Transverse colon (tissue), 4 donors: ENCODE results near the gene ICA1. TPM values are rescaled to one million over a fixed set of nuclear protein-coding genes. Genes with fewer than 3 reads are reported as not detected.

Experiments
- DNase-seq: peaks from one replicate; pipeline ENCODE4 v3.0.0-alpha.2; 2019
- H3K27ac ChIP-seq, 4 donors: fragments of 200-600 bp; sonication (generic); 2 replicates each; pipeline ENCODE4 v1.5.1; 2016 to 2018; ENCODE audit warnings: inconsistent platforms in 4 of 4
- H3K27me3 ChIP-seq: fragments of 200-600 bp; sonication (generic); 2 replicates; pipeline ENCODE4 v1.5.1; 2017; ENCODE audit warnings: inconsistent platforms
- H3K36me3 ChIP-seq, 4 donors: fragments of 200-600 bp; sonication (generic); 2 replicates each; pipeline ENCODE4 v1.5.1; 2017 to 2019; ENCODE audit warnings: inconsistent platforms in 4 of 4
- H3K4me1 ChIP-seq, 4 donors: fragments of 200-600 bp; sonication (generic); 2 replicates each; pipeline ENCODE4 v1.5.1; 2017 to 2020; ENCODE audit warnings: inconsistent platforms in 4 of 4
- H3K4me3 ChIP-seq, 4 donors: fragments of 200-600 bp; sonication (generic); 1 replicate in 1 of 4; 2 replicates in 3 of 4; pipeline versions ENCODE4 v1.5.1 to v1.6.1; 2017 to 2019; ENCODE audit warnings: inconsistent platforms in 4 of 4
- H3K9me3 ChIP-seq, 2 donors: fragments of 200-600 bp; sonication (generic); 2 replicates each; pipeline ENCODE4 v1.5.1; 2017 to 2019; ENCODE audit warnings: inconsistent platforms in 2 of 2
- EP300 ChIP-seq: sonication (generic); formaldehyde crosslinking; IDR thresholded peaks from one replicate; pipeline ENCODE4 v1.6.1; 2017; ENCODE audit warnings: antibody characterized with exemption, low read depth
- POLR2A ChIP-seq: fragments of 450-650 bp; IDR thresholded peaks from one replicate; pipeline ENCODE4 v1.6.1; 2016; ENCODE audit warnings: antibody characterized with exemption, mild to moderate bottlenecking, moderate library complexity
- POLR2AphosphoS5 ChIP-seq, 3 donors: sonication (generic); formaldehyde crosslinking; IDR thresholded peaks; one replicate each; pipeline ENCODE4 v1.6.1; 2016; ENCODE audit warnings: antibody characterized with exemption in 3 of 3
- WGBS, 2 donors: methylation state at CpG; one replicate each; pipeline ENCODE4 v1.1.5; 2018; ENCODE audit warnings: low coverage in 1 of 2; 5-methylcytosine and 5-hydroxymethylcytosine counted together
- in situ Hi-C, 4 donors: fragments of 200-750 bp; cut with MboI; loops; one replicate each; pipeline versions ENCODE4 v1.15.0 to v1.15.1; 2017; ENCODE audit warnings: low sequenced_read_pairs in 3 of 4, low pct_ligation_motif_present in 1 of 4, low pct_unique_long_range_greater_than_20kb in 1 of 4
- intact Hi-C: fragments of 100-400 bp; cut with DNase I; formaldehyde crosslinking; loops from one replicate; pipeline ENCODE4 v1.15.1; 2023; ENCODE audit warnings: low total_unique reads
- total RNA-seq, 4 donors: library from RNA; depleted of rRNA; stranded (reverse); fragments of >200 nt; gene quantifications; one replicate each; pipeline ENCODE4 v1.1.0, GENCODE V29; 2016
- TF ChIP-seq, protein P1 (sequence below), 5 experiments: fragments of 200-600 bp in 3 of 5; fragments of 450-650 bp in 2 of 5; sonication (generic) in 3 of 5; IDR thresholded peaks; 1 replicate in 2 of 5; 2 replicates in 3 of 5; pipeline ENCODE4 v1.5.1; 2016 to 2017; ENCODE audit warnings: antibody characterized with exemption in 5 of 5, inconsistent platforms in 3 of 5, mild to moderate bottlenecking in 2 of 5, moderate library complexity in 1 of 5

The ICA1 gene
- total RNA-seq, 4 donors from 2014 or later = 47.9 to 79.4 (median 54.3) TPM

DNA sequence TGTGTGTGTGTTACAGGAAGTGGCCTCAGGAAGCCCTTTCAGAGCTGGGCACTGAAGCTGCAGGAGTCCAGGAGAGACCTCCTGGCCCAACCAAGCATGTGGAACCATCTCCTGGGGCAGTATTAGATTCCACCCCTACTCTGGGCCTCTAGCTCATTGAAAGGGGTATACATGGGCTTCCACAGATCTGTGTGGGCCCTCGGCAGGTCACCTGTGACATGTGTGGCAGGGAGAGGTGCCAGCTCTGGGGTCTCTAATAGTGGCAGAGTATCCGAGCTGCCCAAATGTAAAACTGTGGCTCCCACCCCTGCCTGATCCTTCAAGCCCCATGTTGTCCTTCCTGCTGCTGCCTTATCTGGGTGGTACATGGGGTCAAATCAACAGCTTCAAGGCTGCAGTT, 149.3 kb downstream of the ICA1 start:
- no peak overlapping the region for H3K27ac ChIP-seq
- no peaks in the 10 kb centered on the region for H3K27me3 ChIP-seq
- in situ Hi-C loops = no loop called here
- 100% methylated on average over 2 of the region's 2 CpGs; no CpG with 5 or more reads in 1 of the 2 donors for WGBS, 2 donors
- DNase-seq = no peak
- TF ChIP-seq POLR2A (no peak), EP300 (no peak)
- H3K9me3 ChIP-seq = no peaks in the 10 kb centered on the region
- no peaks in the 10 kb centered on the region for H3K4me1 ChIP-seq
- H3K4me3 ChIP-seq = no peak overlapping the region
- intact Hi-C loops = no loop called here
- H3K36me3 ChIP-seq = peaks cover 0 to 4% (median 0%) of the 10 kb centered on the region in 4 donors

DNA sequence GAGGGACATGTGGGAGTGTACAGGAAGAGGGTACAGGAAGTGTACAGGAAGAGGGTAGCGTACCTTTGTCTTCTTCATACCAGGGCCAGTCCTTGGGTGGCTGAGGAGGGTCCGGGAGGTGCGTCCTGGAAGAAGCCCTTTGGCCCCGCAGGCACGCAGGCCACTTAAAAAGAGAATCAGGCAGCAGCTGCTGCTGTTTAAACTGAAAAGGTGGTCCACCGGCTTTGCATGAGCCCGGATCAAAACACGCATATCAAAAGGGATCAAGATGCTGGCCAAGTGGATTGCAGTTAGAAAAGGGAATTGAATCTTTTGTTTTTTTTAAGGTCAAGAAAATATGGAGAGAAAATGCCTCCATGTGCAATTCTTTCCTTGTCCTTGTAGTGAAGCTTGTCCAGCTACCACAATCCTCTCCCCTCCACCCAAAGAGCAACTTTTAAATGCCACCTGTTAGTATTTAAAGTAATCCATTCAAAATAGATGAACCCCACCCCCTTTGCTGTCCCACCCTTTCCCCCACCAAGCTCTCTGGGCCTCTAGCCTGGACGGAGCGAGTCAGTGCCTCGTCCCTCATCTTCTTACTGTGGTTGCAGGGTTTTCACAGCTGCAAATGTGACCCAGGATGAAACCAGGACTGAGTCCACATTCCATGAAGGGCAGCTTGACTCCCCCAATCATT, 150.5 kb downstream of the ICA1 start:
- intact Hi-C loops = no loop called here
- Histone ChIP-seq H3K9me3 (no peaks in the 10 kb centered on the region), H3K4me3 (no peak overlapping the region), H3K36me3 (peaks cover 0 to 4% (median 0%) of the 10 kb centered on the region in 4 donors), H3K4me1 (no peaks in the 10 kb centered on the region), H3K27ac (no peak overlapping the region), H3K27me3 (no peaks in the 10 kb centered on the region)
- in situ Hi-C loops = no loop called here
- TF ChIP-seq POLR2A = no peak
- TF ChIP-seq EP300 = no peak
- TF ChIP-seq, protein P1, sequence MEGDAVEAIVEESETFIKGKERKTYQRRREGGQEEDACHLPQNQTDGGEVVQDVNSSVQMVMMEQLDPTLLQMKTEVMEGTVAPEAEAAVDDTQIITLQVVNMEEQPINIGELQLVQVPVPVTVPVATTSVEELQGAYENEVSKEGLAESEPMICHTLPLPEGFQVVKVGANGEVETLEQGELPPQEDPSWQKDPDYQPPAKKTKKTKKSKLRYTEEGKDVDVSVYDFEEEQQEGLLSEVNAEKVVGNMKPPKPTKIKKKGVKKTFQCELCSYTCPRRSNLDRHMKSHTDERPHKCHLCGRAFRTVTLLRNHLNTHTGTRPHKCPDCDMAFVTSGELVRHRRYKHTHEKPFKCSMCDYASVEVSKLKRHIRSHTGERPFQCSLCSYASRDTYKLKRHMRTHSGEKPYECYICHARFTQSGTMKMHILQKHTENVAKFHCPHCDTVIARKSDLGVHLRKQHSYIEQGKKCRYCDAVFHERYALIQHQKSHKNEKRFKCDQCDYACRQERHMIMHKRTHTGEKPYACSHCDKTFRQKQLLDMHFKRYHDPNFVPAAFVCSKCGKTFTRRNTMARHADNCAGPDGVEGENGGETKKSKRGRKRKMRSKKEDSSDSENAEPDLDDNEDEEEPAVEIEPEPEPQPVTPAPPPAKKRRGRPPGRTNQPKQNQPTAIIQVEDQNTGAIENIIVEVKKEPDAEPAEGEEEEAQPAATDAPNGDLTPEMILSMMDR (IDR thresholded peaks at IDR 0.05) = no peak
- no peak for TF ChIP-seq POLR2AphosphoS5 (IDR thresholded peaks at IDR 0.05)
- DNase-seq = no peak
- 81 to 93% methylated on average over 3 to 11 of the region's 11 CpGs for WGBS, 2 donors

DNA sequence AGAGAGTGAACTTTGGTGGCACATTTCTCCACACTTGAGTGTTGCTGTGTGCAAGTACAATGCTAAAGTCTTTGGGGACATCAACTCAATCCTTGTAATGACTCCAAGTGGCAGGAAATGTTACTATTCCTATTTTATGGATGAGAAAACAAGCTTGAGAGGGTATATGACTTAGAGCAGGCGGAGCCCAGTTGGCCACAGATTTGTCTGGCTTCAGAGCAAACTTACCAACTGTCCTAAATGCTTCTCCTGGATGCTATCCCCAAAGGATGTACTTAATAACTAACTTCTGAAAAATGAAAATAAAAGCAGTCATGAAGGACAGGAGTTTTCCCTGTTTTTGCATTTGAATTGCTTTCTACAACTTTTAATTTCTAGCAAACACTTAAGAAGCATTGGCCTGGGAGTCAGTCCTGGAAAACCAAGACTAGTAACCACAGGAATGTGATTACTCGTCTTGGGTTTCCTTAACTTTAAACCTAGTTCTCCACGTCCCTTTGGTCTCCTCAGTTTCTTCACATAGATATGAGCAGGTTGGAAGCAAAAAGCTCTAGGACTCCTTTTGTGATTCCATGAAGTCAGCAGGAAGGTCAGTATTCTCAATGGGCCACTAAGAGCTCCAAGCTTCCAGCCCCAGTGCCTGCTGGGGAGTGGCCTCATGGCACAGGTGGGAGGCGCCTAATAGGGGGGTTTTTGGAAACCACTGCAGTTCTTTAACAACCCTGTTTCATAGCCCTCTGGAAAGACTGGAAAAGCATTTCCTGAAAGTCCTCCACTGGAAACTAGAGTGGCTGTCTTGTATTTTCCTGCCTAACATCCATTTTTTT, 152.6 kb downstream of the ICA1 start:
- in situ Hi-C loops = no loop called here
- DNase-seq = no peak
- H3K4me1 ChIP-seq = no peaks in the 10 kb centered on the region
- H3K4me3 ChIP-seq = no peak overlapping the region
- H3K27me3 ChIP-seq = no peaks in the 10 kb centered on the region
- no peaks in the 10 kb centered on the region for H3K9me3 ChIP-seq
- no peak overlapping the region for H3K27ac ChIP-seq
- H3K36me3 ChIP-seq = no peaks in the 10 kb centered on the region
- WGBS, 2 donors = 75 to 80% methylated on average over 3 to 4 of the region's 4 CpGs
- no peak for TF ChIP-seq EP300
- no peak for TF ChIP-seq POLR2A
- TF ChIP-seq, protein P1 (IDR thresholded peaks at IDR 0.05) = no peak
- no peak for TF ChIP-seq POLR2AphosphoS5 (IDR thresholded peaks at IDR 0.05)
- intact Hi-C loops = no loop called here

DNA sequence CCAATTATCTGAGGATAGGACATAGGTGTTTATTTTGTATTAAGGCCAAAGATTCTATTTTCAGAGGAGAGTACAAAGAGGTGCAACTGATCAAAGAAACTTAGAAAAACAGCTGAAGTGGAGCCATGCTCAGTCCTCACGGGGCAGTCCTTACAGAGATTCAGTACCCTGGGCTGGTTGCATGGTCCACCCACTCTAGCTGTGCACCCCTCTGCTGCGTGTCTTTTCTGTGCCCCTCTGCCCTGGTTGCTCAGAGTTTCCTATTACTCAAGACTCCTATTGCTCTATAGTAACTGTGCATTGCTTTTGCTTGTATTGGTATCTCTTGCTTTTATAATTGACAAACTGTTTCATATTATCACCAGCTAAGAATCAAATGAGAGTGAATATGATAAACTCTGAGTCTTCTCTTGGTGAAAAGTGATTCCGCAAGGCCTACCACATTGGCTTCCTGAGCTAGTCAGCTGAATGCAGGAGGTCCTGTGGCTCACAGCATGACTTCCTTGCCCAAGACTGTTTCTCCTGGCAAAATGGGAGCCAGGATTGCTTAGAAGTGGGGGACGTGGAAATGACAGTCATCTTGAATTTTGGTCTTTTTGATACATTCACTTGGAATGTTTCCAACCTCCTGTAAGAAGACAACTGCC, 156.4 kb downstream of the ICA1 start:
- Histone ChIP-seq H3K27ac (no peak overlapping the region), H3K4me3 (no peak overlapping the region), H3K36me3 (no peaks in the 10 kb centered on the region), H3K4me1 (no peaks in the 10 kb centered on the region), H3K9me3 (peaks cover 0 to 4% of the 10 kb centered on the region in 2 donors), H3K27me3 (no peaks in the 10 kb centered on the region)
- 67 to 78% methylated on average over 2 to 4 of the region's 4 CpGs for WGBS, 2 donors
- in situ Hi-C loops (no loop called here), intact Hi-C loops (no loop called here)
- no peak for DNase-seq
- TF ChIP-seq, protein P1 (IDR thresholded peaks at IDR 0.05) = no peak
- TF ChIP-seq EP300 (no peak), POLR2A (no peak), POLR2AphosphoS5 (IDR thresholded peaks at IDR 0.05) (no peak)
